T-helper 17 cell (primary cell): ENCODE results near the gene SMIM20. TPM values are rescaled to one million over a fixed set of nuclear protein-coding genes. Genes with fewer than 3 reads are reported as not detected.

ENCODE experiments used
- ATAC-seq: fragments of 150-1000 bp; cut with Tn5 transposase; 2 replicates; pipeline ENCODE4 v1.10.0; 2021; ENCODE audit warnings: mild to moderate bottlenecking, moderate library complexity
- DNase-seq, 3 donors: peaks; one replicate each; pipeline versions ENCODE4 v3.0.0 to v3.0.0-alpha.2; 2020 to 2021
- H3K9me3 ChIP-seq: one replicate; pipeline ENCODE4 v1.7.0; 2013; ENCODE audit warnings: low read length, mild to moderate bottlenecking; ENCODE audit not compliant: control insufficient read depth, poor library complexity, severe bottlenecking
- H3K27ac Mint-ChIP-seq: one replicate; pipeline ENCODE4 v1.8.0; 2022; ENCODE audit warnings: mild to moderate bottlenecking, moderate library complexity, mixed read lengths
- H3K27me3 Mint-ChIP-seq: one replicate; pipeline ENCODE4 v1.8.0; 2022; ENCODE audit warnings: mixed read lengths
- H3K36me3 Mint-ChIP-seq: one replicate; pipeline ENCODE4 v1.8.0; 2022; ENCODE audit warnings: low read depth, mixed read lengths
- H3K4me1 Mint-ChIP-seq: one replicate; pipeline ENCODE4 v1.8.0; 2022; ENCODE audit warnings: mild to moderate bottlenecking, mixed read lengths
- H3K4me3 Mint-ChIP-seq: one replicate; pipeline ENCODE4 v1.8.0; 2022; ENCODE audit warnings: mild to moderate bottlenecking, moderate library complexity, mixed read lengths
- total RNA-seq, 4 donors: library from RNA in 2 of 4; stranded (reverse) in 2 of 4; gene quantifications; one replicate each; pipeline ENCODE4 v1.2.3 and lab custom pipeline; 2022 to 2026

SMIM20 gene
- total RNA-seq, 2 donors from 2014 or later, result 11.0 to 12.5 TPM

DNA sequence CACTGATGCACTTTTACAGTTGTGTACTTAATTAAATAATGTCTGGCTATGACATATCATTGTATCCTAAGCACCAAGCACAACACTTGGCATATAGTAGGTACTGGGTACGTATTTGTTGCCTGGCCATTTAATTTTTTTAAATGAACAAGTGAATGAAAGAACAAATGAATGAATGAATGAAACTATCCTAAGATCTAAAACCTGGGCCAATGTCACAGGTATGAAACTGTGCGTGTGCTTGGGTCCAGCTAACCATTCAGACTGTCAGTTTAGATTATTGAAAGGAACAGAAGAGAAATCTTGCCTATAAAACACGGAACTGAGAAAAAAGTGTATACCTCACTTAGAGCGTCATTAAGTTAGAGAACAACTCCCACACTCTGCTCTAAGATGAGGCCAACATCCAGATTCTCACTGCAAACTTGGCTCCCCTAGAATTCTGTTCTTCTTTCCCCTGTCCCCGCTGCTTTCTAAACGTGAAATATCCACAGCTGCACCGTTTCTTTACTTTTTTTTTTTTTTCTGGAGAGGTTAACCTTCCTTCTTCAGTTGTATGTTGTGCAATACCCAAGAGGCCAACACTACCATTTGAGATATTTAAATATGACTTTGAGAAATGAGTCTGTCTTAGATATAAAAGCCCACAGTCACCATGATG is 33.9 kb upstream of the SMIM20 start:
- H3K36me3 Mint-ChIP-seq, result no peaks in the 10 kb centered on the region
- no peaks in the 10 kb centered on the region for H3K4me1 Mint-ChIP-seq
- DNase-seq, result no peak
- H3K9me3 ChIP-seq, result no peaks in the 10 kb centered on the region
- H3K27ac Mint-ChIP-seq, result no peak overlapping the region
- H3K4me3 Mint-ChIP-seq, result no peak overlapping the region
- peaks cover 6% of the 10 kb centered on the region for H3K27me3 Mint-ChIP-seq
- no peak for ATAC-seq

GRCh38 chr4:25881193-25881592 is 32.8 kb upstream of the SMIM20 start:
- no peak for DNase-seq
- peaks cover 6% of the 10 kb centered on the region for H3K27me3 Mint-ChIP-seq
- H3K36me3 Mint-ChIP-seq, result no peaks in the 10 kb centered on the region
- H3K9me3 ChIP-seq, result no peaks in the 10 kb centered on the region
- no peak for ATAC-seq
- H3K27ac Mint-ChIP-seq, result no peak overlapping the region
- H3K4me3 Mint-ChIP-seq, result no peak overlapping the region
- no peaks in the 10 kb centered on the region for H3K4me1 Mint-ChIP-seq

DNA sequence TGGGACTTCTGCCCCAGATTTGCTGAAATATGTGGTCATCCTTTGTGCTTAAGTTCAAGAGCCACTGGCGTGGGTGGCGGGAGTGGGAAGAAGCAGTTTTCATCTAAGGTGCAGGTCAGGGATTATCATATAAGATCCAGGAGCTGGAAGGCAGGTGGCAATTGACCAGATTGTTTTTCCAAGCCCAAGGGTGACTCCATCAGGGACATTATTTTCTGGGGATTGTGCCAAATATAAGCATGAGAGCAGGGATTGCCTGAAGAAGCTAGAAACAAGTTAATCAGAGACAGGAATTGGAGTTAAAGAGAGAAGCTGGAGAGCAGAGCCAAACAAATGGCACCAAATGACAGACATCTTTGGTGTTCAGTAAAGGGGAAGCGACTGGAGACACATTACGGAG is 31.8 kb upstream of the SMIM20 start:
- no peak for DNase-seq
- H3K4me1 Mint-ChIP-seq, result no peaks in the 10 kb centered on the region
- H3K27ac Mint-ChIP-seq, result no peak overlapping the region
- H3K36me3 Mint-ChIP-seq, result no peaks in the 10 kb centered on the region
- no peaks in the 10 kb centered on the region for H3K9me3 ChIP-seq
- H3K4me3 Mint-ChIP-seq, result no peak overlapping the region
- H3K27me3 Mint-ChIP-seq, result peaks cover 6% of the 10 kb centered on the region
- ATAC-seq, result no peak

- DNase-seq, result no peak
- H3K27ac Mint-ChIP-seq, result no peak overlapping the region
- H3K4me1 Mint-ChIP-seq, result no peaks in the 10 kb centered on the region
- H3K27me3 Mint-ChIP-seq, result peaks cover 6% of the 10 kb centered on the region
- no peak for ATAC-seq
- H3K4me3 Mint-ChIP-seq, result no peak overlapping the region
- no peaks in the 10 kb centered on the region for H3K9me3 ChIP-seq
- no peaks in the 10 kb centered on the region for H3K36me3 Mint-ChIP-seq
These were observed 30.5 kb upstream of the SMIM20 start for GRCh38 chr4:25883565-25883964.

DNA sequence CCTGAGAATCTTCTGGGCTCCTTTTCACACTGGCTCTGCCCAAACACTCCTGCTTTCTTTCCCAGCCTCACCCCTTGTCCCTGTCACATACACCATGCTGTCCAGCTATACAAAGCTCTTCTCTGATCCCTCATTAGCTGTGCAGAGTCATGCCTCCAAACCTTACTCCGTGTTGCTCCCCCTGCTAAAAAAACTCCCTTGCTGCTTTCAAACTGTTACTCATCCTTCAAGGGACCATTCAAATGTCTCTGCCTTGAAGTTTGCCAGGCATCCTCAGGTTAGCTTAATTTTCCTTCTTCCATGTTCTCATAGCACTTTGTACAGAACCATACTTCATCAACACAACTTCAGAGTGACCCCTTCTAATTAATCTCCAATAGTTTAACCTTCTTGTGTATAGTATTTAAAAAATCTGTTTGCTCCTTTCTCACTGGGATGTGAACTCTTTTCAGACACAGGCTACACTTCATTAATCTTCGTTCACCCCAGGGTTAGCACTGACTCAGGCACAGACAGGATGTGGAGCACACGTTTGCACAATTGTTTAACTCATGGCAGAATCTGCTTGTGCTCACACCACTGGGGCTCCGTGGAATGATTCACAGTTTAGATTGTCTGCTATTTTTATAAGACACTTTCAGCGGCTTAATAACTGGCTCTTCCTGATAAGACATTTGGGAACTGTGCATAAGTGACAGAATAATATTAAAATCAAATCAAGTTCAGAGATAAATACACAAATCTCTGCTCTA is 29.8 kb upstream of the SMIM20 start:
- Mint-ChIP-seq H3K27ac (no peak overlapping the region), H3K27me3 (peaks cover 6% of the 10 kb centered on the region), H3K4me3 (no peak overlapping the region), H3K36me3 (no peaks in the 10 kb centered on the region), H3K4me1 (peaks cover 2% of the 10 kb centered on the region)
- H3K9me3 ChIP-seq, result no peaks in the 10 kb centered on the region
- ATAC-seq (no peak), DNase-seq (no peak)

DNA sequence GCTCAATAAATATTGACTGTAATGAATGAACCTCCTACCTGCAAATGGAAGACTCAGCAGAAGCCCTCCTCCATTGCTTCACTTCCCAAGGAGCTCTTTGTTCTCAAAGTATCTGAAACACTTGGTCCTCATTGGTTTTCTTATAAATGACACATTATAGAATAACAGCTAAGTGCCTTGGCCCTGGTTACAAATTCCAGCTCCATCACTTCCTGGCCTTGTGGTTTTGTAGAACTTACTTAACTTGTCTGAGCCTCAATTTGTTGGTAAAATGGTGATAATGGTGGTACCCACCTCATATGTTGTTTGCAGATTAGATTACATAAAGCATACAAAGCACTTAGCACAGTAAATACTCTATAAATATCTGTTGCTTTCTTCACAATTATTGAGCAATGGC is 25.2 kb upstream of the SMIM20 start:
- H3K36me3 Mint-ChIP-seq, result peaks cover 3% of the 10 kb centered on the region
- ATAC-seq (no peak), DNase-seq (no peak)
- H3K4me1 Mint-ChIP-seq, result peaks cover 8% of the 10 kb centered on the region
- no peaks in the 10 kb centered on the region for H3K27me3 Mint-ChIP-seq
- H3K27ac Mint-ChIP-seq, result no peak overlapping the region
- H3K4me3 Mint-ChIP-seq, result no peak overlapping the region
- H3K9me3 ChIP-seq, result no peaks in the 10 kb centered on the region

GRCh38 chr4:25889589-25890503 is 24.2 kb upstream of the SMIM20 start:
- ATAC-seq (no peak), DNase-seq (no peak)
- Mint-ChIP-seq H3K4me3 (no peak overlapping the region), H3K4me1 (peaks cover 8% of the 10 kb centered on the region), H3K27ac (no peak overlapping the region), H3K36me3 (peaks cover 3% of the 10 kb centered on the region), H3K27me3 (no peaks in the 10 kb centered on the region)
- no peaks in the 10 kb centered on the region for H3K9me3 ChIP-seq

GRCh38 chr4:25890571-25891485 is 23.2 kb upstream of the SMIM20 start:
- H3K27me3 Mint-ChIP-seq, result no peaks in the 10 kb centered on the region

GRCh38 chr4:25892796-25893195 is 21.2 kb upstream of the SMIM20 start:
- ATAC-seq (no peak), DNase-seq (no peak)
- H3K4me1 Mint-ChIP-seq, result peaks cover 8% of the 10 kb centered on the region
- H3K36me3 Mint-ChIP-seq, result peaks cover 3% of the 10 kb centered on the region
- H3K4me3 Mint-ChIP-seq, result no peak overlapping the region
- no peak overlapping the region for H3K27ac Mint-ChIP-seq
- no peaks in the 10 kb centered on the region for H3K9me3 ChIP-seq
- H3K27me3 Mint-ChIP-seq, result no peaks in the 10 kb centered on the region

More at GRCh38 chr4:25890571-25891485, 23.2 kb upstream of the SMIM20 start:
- ATAC-seq (no peak), DNase-seq (no peak)
- Mint-ChIP-seq H3K4me1 (peaks cover 8% of the 10 kb centered on the region), H3K4me3 (no peak overlapping the region), H3K36me3 (peaks cover 3% of the 10 kb centered on the region), H3K27ac (no peak overlapping the region)
- no peaks in the 10 kb centered on the region for H3K9me3 ChIP-seq

GRCh38 chr4:25896776-25897539 is 17.1 kb upstream of the SMIM20 start:
- Mint-ChIP-seq H3K27me3 (no peaks in the 10 kb centered on the region), H3K36me3 (no peaks in the 10 kb centered on the region), H3K4me1 (no peaks in the 10 kb centered on the region), H3K27ac (no peak overlapping the region), H3K4me3 (no peak overlapping the region)
- H3K9me3 ChIP-seq, result no peaks in the 10 kb centered on the region
- DNase-seq, result no peak
- no peak for ATAC-seq

- ATAC-seq (no peak), DNase-seq (no peak)
- Mint-ChIP-seq H3K4me1 (no peaks in the 10 kb centered on the region), H3K36me3 (peaks cover 2% of the 10 kb centered on the region), H3K4me3 (no peak overlapping the region), H3K27me3 (no peaks in the 10 kb centered on the region), H3K27ac (no peak overlapping the region)
- H3K9me3 ChIP-seq, result no peaks in the 10 kb centered on the region
These were observed 13.7 kb upstream of the SMIM20 start for GRCh38 chr4:25900310-25900709.

GRCh38 chr4:25901030-25901430 is 13.0 kb upstream of the SMIM20 start:
- Mint-ChIP-seq H3K4me3 (no peak overlapping the region), H3K4me1 (no peaks in the 10 kb centered on the region), H3K36me3 (peaks cover 2% of the 10 kb centered on the region), H3K27me3 (no peaks in the 10 kb centered on the region), H3K27ac (no peak overlapping the region)
- DNase-seq, result no peak
- no peaks in the 10 kb centered on the region for H3K9me3 ChIP-seq
- ATAC-seq, result no peak
